Esophagus muscularis mucosa (tissue), 3 donors: ENCODE data around the gene STRBP.

Experiments
- POLR2A ChIP-seq: fragments of 450-650 bp; IDR thresholded peaks from one replicate; pipeline ENCODE4 v1.6.1; 2017; ENCODE audit warnings: antibody characterized with exemption, moderate library complexity, mild to moderate bottlenecking, low read depth
- POLR2AphosphoS5 ChIP-seq, 2 donors: sonication (generic); formaldehyde crosslinking; IDR thresholded peaks; one replicate each; pipeline ENCODE4 v1.6.1; 2017; ENCODE audit warnings: antibody characterized with exemption in 2 of 2
- TF ChIP-seq, protein P1 (sequence below), 3 experiments: fragments of 200-600 bp in 2 of 3; fragments of 450-650 bp in 1 of 3; sonication (generic) in 2 of 3; IDR thresholded peaks; one replicate each; pipeline ENCODE4 v1.5.1; 2017 to 2019; ENCODE audit warnings: antibody characterized with exemption in 3 of 3, mild to moderate bottlenecking in 2 of 3, moderate library complexity in 1 of 3

DNA sequence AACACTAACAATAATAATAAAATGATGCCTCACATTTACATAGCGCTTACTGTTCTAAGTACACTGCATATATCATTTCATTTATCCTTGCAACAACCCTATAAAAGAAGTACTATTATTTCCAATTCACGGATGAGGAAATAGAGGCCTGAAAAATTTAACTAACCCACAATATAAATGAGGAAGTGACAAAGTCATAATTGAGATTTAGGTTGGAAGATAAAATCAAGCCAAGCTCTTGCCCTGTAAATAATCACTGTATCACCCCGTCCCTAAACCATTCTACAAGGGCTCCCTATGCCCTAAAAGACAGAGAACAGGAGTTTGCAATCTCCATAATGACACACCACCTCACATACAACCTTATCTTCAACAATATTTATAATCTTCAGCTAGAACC lies 49.6 kb downstream of the STRBP start:
- TF ChIP-seq, protein P1, sequence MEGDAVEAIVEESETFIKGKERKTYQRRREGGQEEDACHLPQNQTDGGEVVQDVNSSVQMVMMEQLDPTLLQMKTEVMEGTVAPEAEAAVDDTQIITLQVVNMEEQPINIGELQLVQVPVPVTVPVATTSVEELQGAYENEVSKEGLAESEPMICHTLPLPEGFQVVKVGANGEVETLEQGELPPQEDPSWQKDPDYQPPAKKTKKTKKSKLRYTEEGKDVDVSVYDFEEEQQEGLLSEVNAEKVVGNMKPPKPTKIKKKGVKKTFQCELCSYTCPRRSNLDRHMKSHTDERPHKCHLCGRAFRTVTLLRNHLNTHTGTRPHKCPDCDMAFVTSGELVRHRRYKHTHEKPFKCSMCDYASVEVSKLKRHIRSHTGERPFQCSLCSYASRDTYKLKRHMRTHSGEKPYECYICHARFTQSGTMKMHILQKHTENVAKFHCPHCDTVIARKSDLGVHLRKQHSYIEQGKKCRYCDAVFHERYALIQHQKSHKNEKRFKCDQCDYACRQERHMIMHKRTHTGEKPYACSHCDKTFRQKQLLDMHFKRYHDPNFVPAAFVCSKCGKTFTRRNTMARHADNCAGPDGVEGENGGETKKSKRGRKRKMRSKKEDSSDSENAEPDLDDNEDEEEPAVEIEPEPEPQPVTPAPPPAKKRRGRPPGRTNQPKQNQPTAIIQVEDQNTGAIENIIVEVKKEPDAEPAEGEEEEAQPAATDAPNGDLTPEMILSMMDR (IDR thresholded peaks at IDR 0.05): no peak
- no peak for TF ChIP-seq POLR2AphosphoS5 (IDR thresholded peaks at IDR 0.05)
- no peak for TF ChIP-seq POLR2A
